Sigmoid colon (tissue), 4 donors: ENCODE measurements around the gene RC3H1.

Source experiments
- POLR2AphosphoS5 ChIP-seq, 4 donors: sonication (generic); formaldehyde crosslinking; IDR thresholded peaks; one replicate each; pipeline ENCODE4 v1.6.1; 2017; ENCODE audit warnings: antibody characterized with exemption in 4 of 4
- TF ChIP-seq, protein P1 (sequence below), 4 experiments: fragments of 450-650 bp in 3 of 4; fragments of 200-600 bp in 1 of 4; IDR thresholded peaks; one replicate each; pipeline ENCODE4 v1.5.1; 2016 to 2019; ENCODE audit warnings: antibody characterized with exemption in 4 of 4, mild to moderate bottlenecking in 3 of 4, moderate library complexity in 2 of 4

DNA sequence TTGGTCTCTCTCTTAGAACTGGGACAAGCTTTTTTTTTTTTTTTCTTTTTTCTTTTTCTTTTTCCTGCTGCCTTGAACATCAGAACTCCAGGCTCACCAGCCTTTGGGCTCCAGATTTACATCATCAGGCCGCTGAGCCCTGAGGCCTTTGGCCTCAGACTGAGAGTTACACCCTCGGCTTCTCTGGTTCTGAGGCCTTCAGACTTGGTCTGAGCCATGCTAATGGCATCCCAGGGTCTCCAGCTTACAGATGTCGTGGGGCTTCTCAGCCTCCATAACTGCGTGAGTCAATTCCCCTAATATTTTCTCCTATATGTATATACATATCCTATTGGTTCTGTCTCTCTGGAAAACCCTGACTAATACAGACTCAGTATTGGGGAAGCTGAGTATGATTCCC, 36.5 kb upstream of the RC3H1 start:
- TF ChIP-seq, protein P1, sequence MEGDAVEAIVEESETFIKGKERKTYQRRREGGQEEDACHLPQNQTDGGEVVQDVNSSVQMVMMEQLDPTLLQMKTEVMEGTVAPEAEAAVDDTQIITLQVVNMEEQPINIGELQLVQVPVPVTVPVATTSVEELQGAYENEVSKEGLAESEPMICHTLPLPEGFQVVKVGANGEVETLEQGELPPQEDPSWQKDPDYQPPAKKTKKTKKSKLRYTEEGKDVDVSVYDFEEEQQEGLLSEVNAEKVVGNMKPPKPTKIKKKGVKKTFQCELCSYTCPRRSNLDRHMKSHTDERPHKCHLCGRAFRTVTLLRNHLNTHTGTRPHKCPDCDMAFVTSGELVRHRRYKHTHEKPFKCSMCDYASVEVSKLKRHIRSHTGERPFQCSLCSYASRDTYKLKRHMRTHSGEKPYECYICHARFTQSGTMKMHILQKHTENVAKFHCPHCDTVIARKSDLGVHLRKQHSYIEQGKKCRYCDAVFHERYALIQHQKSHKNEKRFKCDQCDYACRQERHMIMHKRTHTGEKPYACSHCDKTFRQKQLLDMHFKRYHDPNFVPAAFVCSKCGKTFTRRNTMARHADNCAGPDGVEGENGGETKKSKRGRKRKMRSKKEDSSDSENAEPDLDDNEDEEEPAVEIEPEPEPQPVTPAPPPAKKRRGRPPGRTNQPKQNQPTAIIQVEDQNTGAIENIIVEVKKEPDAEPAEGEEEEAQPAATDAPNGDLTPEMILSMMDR (IDR thresholded peaks at IDR 0.05), result no peak
- no peak for TF ChIP-seq POLR2AphosphoS5 (IDR thresholded peaks at IDR 0.05)
